ENCODE measurements around the gene IMMP2L. TPM values are rescaled to one million over a fixed set of nuclear protein-coding genes. Genes with fewer than 3 reads are reported as not detected.

The IMMP2L gene
- total and polyA plus RNA-seq, 2 donors (not counting 3 experiments of a cell fraction or from before 2014, with no cell fraction given): 9.9 to 11.8 TPM

GRCh38 chr7:110804501-110804900 is 757.8 kb downstream of the IMMP2L start:
- no peaks in the 10 kb centered on the region for H4K20me1 ChIP-seq (replicated peaks; ENCODE audit: control insufficient read depth, extremely low read depth, insufficient read depth, low read length)
- H3K9me3 ChIP-seq (replicated peaks; ENCODE audit: control insufficient read depth, insufficient read depth, low read length): no peaks in the 10 kb centered on the region
- H3K36me3 ChIP-seq (ENCODE audit: control insufficient read depth in 2 of 2, extremely low read depth in 1 of 2, insufficient read depth in 2 of 2, low read length in 2 of 2): no peaks in the 10 kb centered on the region
- TF ChIP-seq MAX (IDR thresholded peaks at IDR 0.05; ENCODE audit: insufficient read depth, insufficient read length) (no peak), FOS (IDR thresholded peaks at IDR 0.05; ENCODE audit: borderline replicate concordance, insufficient read depth, low read length) (no peak), GATA2 (IDR thresholded peaks at IDR 0.05; ENCODE audit: insufficient read depth, insufficient read length, low read depth, low read length) (no peak), JUN (IDR thresholded peaks at IDR 0.05; ENCODE audit: borderline replicate concordance, insufficient read depth, insufficient read length, low read depth) (no peak), CTCF (IDR thresholded peaks at IDR 0.05; ENCODE audit: extremely low read depth in 1 of 2, insufficient read depth in 1 of 2, low read depth in 1 of 2, low read length in 2 of 2) (no peak), POLR2AphosphoS5 (IDR thresholded peaks at IDR 0.05; ENCODE audit: insufficient read depth, low read depth, low read length) (no peak), MYC (IDR thresholded peaks at IDR 0.05; ENCODE audit: low read depth, low read length) (no peak), EZH2 (IDR thresholded peaks at IDR 0.05; ENCODE audit: borderline replicate concordance, low read depth, low read length, severe bottlenecking) (no peak), POLR2A (IDR thresholded peaks at IDR 0.05; ENCODE audit: low read depth, low read length) (no peak)
- no peaks in the 10 kb centered on the region for H3K27me3 ChIP-seq (ENCODE audit: control insufficient read depth in 2 of 2, insufficient read depth in 2 of 2, low read length in 2 of 2)
- no peaks in the 10 kb centered on the region for H3K79me2 ChIP-seq (ENCODE audit: control insufficient read depth, insufficient read depth, low read length)
- H3K9me1 ChIP-seq (replicated peaks; ENCODE audit: control insufficient read depth, extremely low read depth, insufficient read depth, low read length): no peaks in the 10 kb centered on the region
- H3K27ac ChIP-seq (ENCODE audit: insufficient read depth, low read depth, low read length): no peak overlapping the region
- ChIA-PET CTCF (no interaction called here), POLR2A (no interaction called here)
- no peak overlapping the region for H3K4me3 ChIP-seq (replicated peaks in 1 of 3; ENCODE audit: insufficient read depth in 1 of 3, low read depth in 1 of 3, low read length in 3 of 3)
- FAIRE-seq (no peak), DNase-seq (ENCODE audit: low read depth, low spot score) (no peak)
- no peaks in the 10 kb centered on the region for H3K4me1 ChIP-seq (ENCODE audit: control insufficient read depth, extremely low read depth, insufficient read depth, low read length)
- H3K9ac ChIP-seq (replicated peaks; ENCODE audit: extremely low read depth, insufficient read depth, low read length): no peak overlapping the region
- dilution Hi-C loops (cut with MboI; ENCODE audit: extremely low pct_ligation_motif_present, low sequenced_read_pairs) (no loop called here), intact Hi-C loops (cut with micrococcal nuclease) (no loop called here)
- H3K4me2 ChIP-seq (ENCODE audit: insufficient read depth, low read length): no peak overlapping the region
- BruUV-seq (replicated peaks): no TSS peak
- H2AFZ ChIP-seq (ENCODE audit: low read depth, low read length): no peak overlapping the region
